Measurements from ENCODE around the gene BCL2.

Gene BCL2

DNA sequence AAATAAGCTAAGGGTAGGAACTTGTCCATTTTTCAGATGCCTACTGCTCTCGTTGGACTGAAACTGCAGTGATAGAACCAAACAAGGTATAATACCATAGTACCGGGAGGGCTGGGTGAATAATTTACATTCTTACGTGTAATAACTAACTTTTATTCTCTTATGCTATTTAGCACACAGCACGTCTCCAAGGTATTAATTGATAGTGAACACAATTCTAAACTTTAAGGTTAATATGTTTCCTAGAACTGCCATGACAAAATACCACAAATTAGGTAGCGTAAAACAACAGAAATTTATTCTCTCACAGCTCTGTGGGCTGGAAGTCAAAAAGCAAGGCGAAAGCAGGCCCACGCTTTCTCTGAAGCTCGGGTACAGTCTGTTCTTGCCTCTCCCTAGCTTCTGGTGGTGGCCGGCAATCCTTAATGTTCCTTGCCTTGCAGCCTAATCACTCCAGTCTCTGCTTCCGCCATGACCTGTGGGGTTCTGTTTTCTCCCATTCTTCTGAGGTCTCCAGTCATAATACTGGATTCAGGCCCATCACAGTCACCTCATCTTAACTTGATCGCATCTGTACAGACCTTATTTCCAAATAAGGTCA, 5.6 kb upstream of the BCL2 start:
- DNase-seq: no peak

DNA sequence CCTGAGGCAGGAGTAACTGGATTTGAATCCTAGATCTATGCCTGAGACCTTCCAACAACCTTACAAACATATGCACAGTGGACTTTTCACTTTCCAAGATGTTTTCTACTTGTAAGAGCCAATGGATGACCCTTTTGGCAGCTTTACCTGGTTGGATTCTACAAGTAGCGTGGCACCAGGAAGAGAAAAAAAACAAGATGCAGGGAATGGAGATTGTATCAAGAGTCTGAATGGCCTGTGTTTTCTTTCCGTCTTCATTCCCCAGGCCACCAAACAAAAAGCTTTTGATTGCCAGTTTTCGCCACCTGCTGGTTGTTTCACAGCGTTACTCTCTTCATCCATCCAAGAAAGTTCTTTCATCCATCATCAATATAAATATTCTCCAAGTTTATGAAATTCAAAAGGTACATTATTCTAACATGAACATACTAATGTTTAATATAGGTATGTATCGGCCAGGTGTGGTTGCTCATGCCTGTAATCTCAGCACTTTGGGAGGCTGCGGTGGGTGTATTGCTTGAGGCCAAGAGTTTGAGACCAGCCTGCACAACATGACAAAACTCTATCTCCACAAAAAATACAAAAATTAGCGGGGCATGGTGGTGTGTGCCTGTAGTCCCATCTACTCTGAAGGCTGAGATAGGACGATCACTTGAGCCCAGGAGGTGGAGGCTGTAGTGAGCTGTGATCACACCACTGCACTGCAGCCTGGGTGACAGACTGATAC, 3.5 kb upstream of the BCL2 start:
- peak; percentile 20 for DNase-seq

DNA sequence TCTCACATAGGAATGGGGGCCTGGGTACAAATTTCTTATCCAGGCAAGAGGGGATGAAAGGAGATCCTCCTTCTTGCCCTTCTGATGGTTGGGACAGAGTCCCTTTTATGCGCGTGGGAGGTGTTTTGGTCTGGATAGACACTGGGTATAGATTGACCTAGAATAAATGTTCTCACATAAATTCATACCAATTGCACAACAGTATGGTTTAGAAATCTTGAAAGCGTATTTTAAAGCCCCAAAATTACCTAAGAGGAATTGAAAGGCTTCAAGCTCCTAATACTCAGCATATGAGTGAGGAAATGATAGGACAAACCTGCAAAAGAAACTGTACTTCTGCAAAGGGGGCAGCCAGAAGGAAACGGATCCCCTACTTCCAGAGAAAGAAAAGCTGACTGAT, 2.6 kb upstream of the BCL2 start:
- DNase-seq: no peak

DNA sequence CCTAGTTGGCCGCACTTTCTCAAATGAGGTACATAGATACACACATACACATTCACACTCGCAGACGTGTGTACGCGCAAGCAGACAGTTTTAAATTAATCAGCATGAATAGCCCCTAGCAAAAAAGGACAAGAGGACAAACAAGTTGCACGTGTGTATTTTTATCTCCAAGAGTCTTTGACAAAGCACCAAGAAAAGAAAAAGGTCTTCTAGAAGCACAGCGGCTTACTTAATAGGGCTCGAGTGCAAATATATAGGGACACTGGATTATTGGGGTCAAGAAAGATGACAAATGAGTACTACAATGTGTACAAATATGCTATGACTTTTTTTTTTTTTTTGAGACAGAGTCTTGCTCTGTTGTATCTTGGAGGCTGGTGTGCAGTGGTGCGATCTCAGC, 1.7 kb upstream of the BCL2 start:
- DNase-seq: no peak

DNA sequence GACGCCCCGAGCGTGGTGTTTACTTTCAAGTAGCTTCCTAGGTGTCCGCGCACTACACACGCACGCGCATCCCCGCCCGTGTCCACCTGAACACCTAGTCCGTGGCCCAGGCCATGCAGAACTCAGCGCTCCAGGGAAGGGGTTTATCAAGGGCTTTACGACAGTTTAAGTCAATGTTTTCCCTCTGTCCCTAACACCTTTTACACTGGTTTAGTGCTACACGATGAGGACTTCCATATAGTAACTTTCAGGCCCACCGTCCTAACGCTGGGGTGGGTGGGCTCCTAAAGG, 1.4 kb upstream of the BCL2 start:
- DNase-seq: no peak

DNA sequence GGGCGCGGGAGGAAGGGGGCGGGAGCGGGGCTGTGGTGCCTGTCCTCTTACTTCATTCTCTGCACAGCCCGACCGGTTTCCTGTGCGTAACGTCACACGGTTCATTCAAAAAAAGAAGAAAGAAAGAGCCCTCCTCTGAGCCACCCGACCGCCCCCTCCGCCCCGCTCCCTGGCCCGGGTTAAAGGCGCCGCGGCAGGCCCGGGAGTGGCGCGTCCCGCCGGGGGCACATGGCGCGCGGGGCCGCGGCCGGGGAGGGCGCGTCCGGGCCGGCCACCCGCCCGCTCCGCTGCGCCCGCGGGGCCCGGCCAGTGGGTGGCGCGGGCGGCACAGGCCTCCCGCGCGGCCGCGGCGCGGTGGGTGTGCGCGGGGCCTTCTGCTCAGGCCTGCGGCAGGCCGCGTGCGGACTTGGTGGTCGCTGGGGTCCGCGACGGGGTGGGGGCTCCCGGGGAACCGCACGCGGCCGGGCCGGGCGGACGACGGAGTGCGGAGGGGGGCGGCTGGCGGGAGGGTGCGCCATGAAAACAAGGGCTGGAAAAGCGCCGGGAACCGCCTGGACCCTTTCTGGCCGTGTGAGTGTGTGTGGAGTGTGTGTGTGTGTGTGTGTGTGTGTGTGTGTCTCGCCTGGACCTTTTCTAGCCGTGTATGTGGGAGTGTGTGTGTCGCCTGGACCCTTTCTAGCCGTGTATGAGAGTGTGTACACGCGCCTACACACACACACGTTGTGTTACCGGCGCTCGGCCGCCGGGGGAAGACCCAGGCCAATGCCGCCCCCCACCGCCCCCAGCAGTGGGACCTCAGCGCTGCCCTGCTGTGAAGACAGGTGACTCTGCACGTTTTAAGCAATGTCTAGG, 780 bp upstream of the BCL2 start:
- DNase-seq: peak; percentile 89

DNA sequence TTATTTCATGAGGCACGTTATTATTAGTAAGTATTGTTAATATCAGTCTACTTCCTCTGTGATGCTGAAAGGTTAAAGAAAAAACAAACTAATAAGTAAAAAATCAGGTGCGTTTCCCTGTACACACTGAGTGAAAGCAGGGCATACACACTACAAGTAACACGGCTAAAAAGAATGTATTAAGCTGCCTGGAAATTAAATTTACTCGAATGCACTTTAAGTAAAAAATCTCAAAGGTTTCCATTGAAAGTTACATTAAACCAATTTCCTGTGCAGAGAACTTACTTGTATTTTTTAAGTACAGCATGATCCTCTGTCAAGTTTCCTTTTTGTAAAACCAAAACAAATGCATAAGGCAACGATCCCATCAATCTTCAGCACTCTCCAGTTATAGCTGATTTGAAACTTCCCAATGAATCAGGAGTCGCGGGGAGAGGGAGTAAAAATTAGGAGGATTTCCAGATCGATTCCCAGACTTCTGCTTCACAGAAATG, 633 bp downstream of the BCL2 start:
- no peak for DNase-seq

DNA sequence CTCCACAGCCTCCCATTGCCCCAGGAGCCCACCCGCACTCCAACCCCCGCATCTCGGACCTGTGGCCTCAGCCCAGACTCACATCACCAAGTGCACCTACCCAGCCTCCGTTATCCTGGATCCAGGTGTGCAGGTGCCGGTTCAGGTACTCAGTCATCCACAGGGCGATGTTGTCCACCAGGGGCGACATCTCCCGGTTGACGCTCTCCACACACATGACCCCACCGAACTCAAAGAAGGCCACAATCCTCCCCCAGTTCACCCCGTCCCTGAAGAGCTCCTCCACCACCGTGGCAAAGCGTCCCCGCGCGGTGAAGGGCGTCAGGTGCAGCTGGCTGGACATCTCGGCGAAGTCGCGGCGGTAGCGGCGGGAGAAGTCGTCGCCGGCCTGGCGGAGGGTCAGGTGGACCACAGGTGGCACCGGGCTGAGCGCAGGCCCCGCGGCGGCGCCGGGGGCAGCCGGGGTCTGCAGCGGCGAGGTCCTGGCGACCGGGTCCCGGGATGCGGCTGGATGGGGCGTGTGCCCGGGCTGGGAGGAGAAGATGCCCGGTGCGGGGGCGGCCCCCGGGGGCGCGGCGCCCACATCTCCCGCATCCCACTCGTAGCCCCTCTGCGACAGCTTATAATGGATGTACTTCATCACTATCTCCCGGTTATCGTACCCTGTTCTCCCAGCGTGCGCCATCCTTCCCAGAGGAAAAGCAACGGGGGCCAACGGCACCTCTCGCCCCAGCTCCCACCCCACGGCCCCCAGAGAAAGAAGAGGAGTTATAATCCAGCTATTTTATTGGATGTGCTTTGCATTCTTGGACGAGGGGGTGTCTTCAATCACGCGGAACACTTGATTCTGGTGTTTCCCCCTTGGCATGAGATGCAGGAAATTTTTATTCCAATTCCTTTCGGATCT, 1.3 kb downstream of the BCL2 start:
- DNase-seq: peak; percentile 84

DNA sequence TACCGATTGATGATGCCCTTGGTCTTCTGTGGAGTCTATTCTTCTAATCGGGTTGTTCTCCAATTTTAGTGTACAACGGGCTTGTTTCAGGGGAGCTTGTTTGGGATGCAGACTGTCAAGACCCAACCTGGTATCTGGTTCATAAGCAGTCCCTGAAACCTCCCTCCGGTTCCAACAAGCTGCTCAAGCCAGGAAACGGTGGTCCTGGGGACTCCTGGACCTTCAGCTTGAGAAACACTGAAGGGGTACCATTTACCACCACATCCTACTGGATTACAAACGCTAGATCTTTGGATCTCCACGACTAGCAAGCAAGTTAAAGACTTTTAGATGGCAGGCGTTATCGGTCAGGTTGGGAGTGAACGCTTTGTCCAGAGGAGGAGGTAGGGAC, 2.0 kb downstream of the BCL2 start:
- DNase-seq: no peak

DNA sequence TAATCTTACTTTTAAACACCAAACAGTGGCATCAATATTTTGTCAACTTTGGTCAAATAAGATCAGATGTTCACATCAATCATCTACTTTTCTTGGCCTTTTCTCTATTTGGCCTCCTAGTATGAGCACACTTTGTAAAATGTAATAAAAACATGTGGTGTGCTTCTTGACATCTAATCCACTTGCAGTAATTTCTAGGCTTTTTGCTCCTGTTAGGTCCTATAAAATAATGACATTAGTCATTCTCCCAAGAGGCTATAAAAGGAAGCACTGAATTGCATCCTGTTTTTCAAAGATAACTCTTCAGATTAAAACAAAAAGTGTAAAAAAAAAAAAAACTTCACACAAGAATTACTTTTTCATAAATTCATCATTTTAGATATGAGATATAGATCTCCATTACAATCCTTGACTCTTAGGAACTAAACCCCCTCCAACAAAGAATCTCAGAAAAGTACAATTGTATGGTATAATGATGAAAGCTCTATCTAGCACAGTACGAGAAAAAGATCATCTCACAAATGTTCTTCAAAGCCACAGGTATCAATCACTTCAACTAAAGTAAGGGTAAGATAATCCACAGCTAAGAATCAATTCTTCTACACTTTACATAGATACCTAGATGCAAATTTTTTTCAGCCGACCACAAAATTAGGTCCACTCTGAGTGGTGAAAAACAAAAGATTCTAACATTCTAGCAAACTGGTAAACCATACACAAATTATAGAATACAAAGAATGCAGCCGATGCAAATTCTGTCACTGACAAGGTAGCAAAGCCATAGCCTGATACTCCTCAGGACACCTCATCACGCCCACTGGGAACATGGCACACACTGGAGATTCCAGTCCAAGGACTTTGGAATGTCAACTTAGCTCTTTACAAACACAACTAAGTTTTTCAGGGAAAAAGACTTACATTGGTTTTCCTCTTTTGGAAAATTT, 2.7 kb downstream of the BCL2 start:
- no peak for DNase-seq

DNA sequence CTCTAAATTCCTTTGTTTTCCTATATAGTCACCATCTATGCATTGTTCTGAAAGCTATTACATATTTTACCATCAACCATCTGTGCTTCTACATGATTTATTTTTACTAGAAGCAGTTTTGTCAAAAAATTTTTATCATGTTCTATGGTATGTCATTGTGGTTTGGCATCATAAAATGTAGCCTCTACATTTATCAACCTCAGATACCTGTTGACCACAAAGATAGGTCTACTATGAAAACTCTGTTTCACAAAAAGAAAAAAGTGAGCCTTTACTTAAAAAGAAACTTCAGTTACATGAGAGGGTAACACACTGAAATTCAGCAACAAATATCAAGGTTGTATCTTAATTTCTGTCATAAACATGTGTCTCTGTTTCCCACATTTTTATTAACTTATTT, 3.7 kb downstream of the BCL2 start:
- DNase-seq: no peak

DNA sequence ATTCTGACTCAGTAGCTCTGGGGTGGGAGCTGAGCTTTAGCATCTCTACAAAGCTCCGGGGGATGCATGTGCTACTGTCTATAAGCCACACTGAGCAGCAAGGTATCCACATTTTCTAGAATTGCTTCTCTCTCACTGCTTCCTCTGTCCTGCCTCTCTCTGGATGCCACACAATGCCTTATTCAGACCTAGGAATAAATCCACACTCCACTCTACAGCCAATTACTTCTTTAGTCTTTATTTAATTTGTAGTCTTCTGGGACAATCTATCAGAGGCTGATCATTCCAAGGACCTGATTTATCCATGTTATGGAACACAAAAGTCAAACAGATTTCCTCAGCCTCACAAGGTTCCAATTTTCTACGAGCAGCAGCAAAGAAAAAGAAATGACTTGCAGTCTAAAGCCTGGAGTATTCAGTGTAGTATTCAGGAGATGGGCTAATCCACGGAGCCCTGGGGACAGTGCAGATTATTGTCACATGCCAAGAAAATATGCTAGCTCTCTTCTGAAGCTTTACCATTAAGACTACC, 4.4 kb downstream of the BCL2 start:
- no peak for DNase-seq

DNA sequence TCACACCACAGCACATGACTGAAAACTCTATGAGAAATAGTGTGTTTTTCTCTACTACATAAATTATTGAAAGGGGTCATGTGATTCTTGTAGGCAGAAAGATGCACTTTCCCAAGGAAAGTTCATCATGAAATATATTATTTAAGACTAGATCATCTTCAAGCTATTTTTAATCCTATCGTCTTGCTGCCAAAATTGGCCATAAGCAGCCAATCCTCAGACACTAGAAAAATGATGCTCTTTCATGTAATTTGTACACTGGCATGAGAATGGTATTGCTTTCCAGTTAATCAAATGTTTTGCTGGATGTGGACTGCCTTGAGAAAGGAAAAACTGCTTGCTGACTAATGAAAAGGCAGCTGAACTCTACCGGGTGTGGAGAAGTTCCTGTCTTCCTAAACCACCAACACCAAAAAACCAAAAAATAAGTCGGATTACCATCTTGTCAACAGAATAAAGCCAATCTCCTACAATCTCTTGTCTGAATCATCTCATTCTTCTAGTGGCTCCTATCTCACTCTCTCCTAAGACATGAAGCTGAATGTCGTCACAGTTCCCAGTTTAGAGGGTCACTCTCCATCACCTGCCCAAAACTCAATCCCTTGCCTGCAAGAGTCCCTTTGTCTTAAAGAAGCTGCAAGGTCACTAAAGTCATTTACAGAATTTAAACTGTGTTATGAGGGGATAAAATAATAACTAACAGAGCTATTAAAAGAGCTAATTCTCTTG, 5.3 kb downstream of the BCL2 start:
- no peak for DNase-seq

DNA sequence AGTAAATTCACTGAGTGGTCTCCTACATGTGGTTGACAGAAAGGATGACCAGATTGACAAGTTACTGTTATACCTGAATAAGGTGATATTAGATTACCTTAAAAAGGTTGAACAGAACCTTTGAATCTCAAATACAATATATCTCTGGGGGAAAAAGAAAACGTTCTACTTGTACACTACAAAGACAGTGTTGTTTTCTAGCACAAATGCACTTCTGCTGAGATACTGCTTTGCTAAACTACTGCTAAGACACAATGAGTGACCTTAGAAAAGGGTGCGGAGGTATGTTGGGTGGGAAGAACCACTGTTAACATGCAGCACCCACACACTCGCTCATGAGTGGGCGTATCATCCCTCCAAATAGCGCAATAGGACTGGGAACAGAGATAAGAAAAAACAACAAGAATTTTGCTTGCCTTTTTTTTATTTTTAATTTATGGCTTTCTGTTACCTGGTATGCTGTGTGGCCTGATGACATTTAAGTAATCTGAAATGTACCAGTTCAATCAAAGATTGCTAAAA, 6.1 kb downstream of the BCL2 start:
- DNase-seq: no peak

DNA sequence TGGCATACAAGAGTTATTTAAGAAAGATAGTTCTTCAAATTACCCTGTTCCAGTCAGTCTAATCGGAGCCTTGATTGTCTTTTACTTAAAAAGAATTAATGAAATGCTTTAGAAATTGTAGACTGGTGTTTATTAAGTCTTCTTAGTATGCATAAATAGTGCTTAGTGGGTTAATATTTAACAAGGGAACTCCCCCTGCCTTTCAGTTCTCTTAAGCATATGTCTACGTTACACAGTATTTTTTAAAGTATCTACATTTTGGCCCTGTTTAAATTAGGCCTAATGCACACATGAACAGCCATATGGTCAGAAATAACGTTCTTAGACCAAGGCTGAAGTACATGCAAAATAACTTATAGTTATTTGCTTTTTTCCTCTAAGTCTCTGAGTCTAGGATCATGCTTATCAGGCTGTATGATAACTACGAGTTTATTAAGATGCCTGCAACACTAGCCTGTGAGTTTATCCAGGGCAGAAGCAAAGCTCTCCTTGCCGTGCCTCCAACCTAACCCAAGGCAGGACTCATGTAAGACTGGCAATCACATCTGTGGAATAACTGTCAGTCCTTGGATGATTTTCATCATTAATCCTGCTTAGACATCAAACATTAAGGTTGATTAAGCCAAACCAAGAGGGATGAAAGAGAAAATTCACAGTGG, 6.7 kb downstream of the BCL2 start:
- DNase-seq: no peak

DNA sequence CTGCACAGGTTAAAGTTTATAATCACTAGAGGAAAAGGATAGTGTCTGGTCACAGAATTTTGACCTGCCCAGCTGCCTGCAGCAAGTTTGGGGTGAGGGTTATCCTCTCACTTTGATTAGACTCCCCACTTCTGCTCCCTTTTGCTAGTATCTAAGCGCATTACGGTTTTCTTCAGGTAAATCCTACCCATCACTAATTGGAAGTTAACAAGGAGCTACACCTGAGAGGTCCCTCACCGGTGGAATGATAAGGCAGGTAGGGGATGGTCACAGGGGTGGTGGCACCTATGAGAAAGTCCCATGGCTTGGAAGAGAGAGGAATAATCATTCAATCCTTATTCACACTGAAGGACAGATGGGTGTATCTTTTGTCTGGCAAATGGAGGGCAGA, 7.6 kb downstream of the BCL2 start:
- no peak for DNase-seq

DNA sequence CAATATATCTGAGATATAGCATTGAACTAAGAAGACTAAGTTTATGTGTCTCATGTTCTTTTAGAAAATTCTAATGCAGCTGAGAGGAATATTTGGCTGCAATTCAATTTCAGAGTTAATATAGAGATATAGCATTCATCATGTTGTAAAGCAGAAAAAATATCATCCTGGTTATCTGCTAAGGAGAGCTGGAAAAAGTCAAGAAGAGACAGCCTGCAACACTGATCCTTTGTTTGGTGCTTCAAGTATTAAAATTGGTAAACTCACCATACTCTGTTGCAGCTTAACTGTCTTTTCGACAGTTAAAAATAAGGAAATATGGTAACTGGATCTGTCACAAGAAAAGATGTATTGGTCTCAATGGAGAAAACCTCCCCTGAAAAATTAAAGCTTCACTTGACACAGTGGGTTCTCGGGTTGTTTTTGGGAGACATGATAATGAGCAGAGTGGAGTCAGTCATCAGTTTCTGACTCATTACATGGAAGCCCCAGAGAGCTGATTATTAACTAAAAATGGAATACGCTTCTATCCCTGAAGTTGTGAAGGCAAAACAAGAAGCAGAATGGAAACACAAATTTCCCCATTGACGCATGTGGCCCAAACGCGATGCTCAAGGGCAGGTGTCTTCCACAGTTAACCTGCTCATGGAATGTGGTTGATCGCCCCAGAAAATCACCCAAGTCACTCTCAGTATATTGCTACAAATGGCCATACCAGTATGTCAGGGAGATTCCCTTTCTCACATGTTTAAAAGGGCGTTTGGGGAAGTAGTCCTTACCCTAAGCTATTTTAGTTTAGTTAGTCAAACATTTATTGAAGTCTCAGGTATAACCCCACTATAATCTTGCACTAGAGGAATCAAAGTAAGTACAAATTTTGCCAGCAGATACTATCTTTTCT, 8.2 kb downstream of the BCL2 start:
- DNase-seq: no peak

DNA sequence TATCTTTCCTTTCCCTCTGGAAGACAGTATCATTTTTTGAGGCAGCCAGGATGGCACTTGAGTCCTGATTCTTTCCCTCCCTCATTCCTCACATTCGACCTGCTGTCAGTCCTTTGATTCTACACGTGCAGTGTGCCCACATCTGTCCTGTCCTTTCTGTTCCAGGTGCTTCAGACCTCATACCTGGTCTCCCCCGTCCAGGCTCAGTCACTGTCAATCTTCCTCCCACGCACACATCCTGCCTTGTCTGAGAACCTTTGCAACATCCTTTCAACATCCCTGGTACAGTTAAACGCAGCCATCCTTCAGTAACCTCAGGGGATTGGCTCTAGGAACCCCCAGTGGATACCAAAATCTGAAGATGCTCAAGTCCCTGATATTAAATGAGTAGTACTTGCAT, 10.1 kb downstream of the BCL2 start:
- DNase-seq: peak; percentile 20

Data from stimulated activated naive CD4-positive, alpha-beta T cell treated with Interleukin-2 at 50 U/mL for 16 hours (primary cell).